Measurements from ENCODE around the gene TAF11. TPM values are rescaled to one million over a fixed set of nuclear protein-coding genes. Genes with fewer than 3 reads are reported as not detected.

The TAF11 gene
- total and polyA plus RNA-seq, 10 donors = 19.1 to 56.3 (median 25.9) TPM

DNA sequence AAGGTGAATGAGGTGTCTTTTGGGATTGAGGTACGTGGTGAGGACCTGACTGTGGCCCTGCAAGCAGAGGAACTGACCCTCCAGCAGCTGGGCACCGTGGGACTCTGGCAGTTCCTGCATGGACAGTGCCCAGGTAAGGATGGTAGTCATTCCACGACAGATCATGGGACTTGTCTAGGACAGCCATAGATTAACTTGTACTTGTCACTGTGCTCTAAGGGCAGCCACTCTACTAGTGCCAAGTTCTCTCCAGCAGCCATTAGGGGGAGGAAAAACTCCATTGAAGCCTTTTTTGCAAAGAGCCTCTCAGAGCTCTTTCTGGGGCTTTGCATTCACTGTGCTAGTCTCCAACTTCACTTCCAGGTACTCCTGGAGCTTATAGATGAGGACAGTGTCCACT, 20.4 kb downstream of the TAF11 start:
- TF ChIP-seq POLR2A (IDR thresholded peaks at IDR 0.05) (no peak), POLR2AphosphoS5 (IDR thresholded peaks at IDR 0.05) (no peak)
- TF ChIP-seq, protein P1, sequence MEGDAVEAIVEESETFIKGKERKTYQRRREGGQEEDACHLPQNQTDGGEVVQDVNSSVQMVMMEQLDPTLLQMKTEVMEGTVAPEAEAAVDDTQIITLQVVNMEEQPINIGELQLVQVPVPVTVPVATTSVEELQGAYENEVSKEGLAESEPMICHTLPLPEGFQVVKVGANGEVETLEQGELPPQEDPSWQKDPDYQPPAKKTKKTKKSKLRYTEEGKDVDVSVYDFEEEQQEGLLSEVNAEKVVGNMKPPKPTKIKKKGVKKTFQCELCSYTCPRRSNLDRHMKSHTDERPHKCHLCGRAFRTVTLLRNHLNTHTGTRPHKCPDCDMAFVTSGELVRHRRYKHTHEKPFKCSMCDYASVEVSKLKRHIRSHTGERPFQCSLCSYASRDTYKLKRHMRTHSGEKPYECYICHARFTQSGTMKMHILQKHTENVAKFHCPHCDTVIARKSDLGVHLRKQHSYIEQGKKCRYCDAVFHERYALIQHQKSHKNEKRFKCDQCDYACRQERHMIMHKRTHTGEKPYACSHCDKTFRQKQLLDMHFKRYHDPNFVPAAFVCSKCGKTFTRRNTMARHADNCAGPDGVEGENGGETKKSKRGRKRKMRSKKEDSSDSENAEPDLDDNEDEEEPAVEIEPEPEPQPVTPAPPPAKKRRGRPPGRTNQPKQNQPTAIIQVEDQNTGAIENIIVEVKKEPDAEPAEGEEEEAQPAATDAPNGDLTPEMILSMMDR (IDR thresholded peaks at IDR 0.05 in 8 of 11, conservative IDR thresholded peaks at IDR 0.05 in 3 of 11) = no peak
- H3K27ac ChIP-seq = no peak overlapping the region
- no peak overlapping the region for H3K4me3 ChIP-seq
- intact Hi-C loops (cut with DNase I; ENCODE audit: low total_unique reads) = no loop called here
- DNase-seq = no peak
- WGBS, 5 donors = 93 to 100% (median 95%) methylated on average over 3 of the region's 3 CpGs
- peaks cover 0 to 8% (median 0%) of the 10 kb centered on the region in 6 donors for H3K4me1 ChIP-seq
- peaks cover 0 to 93% (median 42%) of the 10 kb centered on the region in 6 donors for H3K36me3 ChIP-seq
- H3K9me3 ChIP-seq = no peaks in the 10 kb centered on the region
- no peaks in the 10 kb centered on the region for H3K27me3 ChIP-seq (replicated peaks in 1 of 7)

DNA sequence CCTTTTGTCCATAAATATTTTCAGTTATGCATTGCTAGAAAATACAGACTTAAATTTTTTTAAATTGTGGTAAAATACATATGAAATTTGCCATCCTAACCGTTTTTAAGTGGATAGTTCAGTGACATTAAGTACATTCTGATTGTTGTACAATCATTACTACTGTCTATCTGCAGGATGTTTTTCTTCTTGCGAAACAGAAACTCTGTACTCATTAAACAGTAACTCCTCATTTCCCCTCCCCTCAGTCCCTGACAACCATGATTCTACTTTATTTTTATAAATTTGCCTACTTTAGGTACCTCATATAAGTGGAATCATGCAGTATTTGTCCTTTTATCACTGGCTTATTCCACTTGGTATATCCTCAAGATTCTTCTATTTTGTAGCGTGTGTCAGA, 21.3 kb downstream of the TAF11 start:
- Histone ChIP-seq H3K27ac (no peak overlapping the region), H3K4me1 (peaks cover 0 to 8% (median 0%) of the 10 kb centered on the region in 6 donors), H3K27me3 (replicated peaks in 1 of 7) (no peaks in the 10 kb centered on the region), H3K4me3 (no peak overlapping the region), H3K36me3 (peaks cover 0 to 93% (median 32%) of the 10 kb centered on the region in 6 donors), H3K9me3 (no peaks in the 10 kb centered on the region)
- 72 to 88% (median 78%) methylated on average over 3 of the region's 3 CpGs for WGBS, 5 donors
- intact Hi-C loops (cut with DNase I; ENCODE audit: low total_unique reads) = no loop called here
- TF ChIP-seq POLR2AphosphoS5 (IDR thresholded peaks at IDR 0.05) = no peak
- TF ChIP-seq, protein P1 (IDR thresholded peaks at IDR 0.05 in 8 of 11, conservative IDR thresholded peaks at IDR 0.05 in 3 of 11) = no peak
- no peak for TF ChIP-seq POLR2A (IDR thresholded peaks at IDR 0.05)
- DNase-seq = no peak

DNA sequence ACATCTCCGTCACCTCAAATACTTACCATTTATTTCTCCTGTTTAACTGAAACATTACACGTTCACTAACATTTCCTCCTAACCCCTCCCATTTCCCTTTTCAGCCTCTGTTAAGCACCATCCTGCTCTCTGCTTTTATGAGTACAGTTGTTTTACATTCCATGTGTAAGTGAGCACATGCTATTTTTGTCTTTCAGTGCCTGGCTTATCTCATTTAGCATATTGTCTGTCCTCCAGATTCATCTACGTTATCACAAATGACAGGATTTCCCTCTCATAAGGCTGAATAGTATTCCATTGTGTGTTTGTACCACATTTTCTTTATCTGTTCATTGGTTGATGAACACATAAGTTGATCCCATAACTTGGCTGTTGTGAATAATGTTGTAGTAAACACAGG, 22.7 kb downstream of the TAF11 start:
- intact Hi-C loops (cut with DNase I; ENCODE audit: low total_unique reads) = no loop called here
- H3K36me3 ChIP-seq = peaks cover 0 to 93% (median 27%) of the 10 kb centered on the region in 6 donors
- DNase-seq = no peak
- H3K27me3 ChIP-seq (replicated peaks in 1 of 7) = no peaks in the 10 kb centered on the region
- H3K27ac ChIP-seq = peak overlapping the region in 6 of 8 donors; percentile 44 to 71 (median 64)
- H3K9me3 ChIP-seq = no peaks in the 10 kb centered on the region
- 42 to 60% (median 56%) methylated on average over 3 of the region's 3 CpGs for WGBS, 5 donors
- H3K4me1 ChIP-seq = peaks cover 0 to 8% (median 0%) of the 10 kb centered on the region in 6 donors
- no peak for TF ChIP-seq POLR2A (IDR thresholded peaks at IDR 0.05)
- TF ChIP-seq, protein P1 (IDR thresholded peaks at IDR 0.05 in 8 of 11, conservative IDR thresholded peaks at IDR 0.05 in 3 of 11) = peak in 1 of 11 experiments; percentile 7
- TF ChIP-seq POLR2AphosphoS5 (IDR thresholded peaks at IDR 0.05) = peak in 1 of 3 donors; percentile 24
- H3K4me3 ChIP-seq = no peak overlapping the region

DNA sequence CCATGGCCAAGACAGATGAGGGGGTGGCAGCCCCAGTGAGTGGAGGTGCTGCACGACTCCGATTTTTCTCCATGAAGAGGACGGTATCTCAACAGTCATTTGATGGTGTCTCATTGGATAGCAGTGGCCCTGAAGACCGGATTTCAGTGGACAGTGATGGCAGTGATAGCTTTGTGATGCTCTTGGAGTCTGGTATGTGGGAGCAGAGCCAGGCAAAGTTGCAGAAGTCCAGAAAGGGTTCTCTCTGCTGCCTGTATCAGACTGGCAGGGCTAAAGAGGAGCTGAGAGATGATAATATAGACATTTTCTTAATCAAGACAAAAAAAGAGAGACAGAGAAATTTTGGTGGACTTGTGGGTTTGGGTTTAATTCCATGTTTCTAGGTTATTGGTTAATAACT, 23.8 kb downstream of the TAF11 start:
- Histone ChIP-seq H3K4me3 (no peak overlapping the region), H3K27ac (peak overlapping the region in 1 of 8 donors; percentile 71), H3K9me3 (no peaks in the 10 kb centered on the region), H3K36me3 (peaks cover 0 to 93% (median 33%) of the 10 kb centered on the region in 6 donors), H3K27me3 (replicated peaks in 1 of 7) (no peaks in the 10 kb centered on the region), H3K4me1 (peaks cover 0 to 8% (median 0%) of the 10 kb centered on the region in 6 donors)
- no peak for DNase-seq
- TF ChIP-seq POLR2A (IDR thresholded peaks at IDR 0.05) (no peak), POLR2AphosphoS5 (IDR thresholded peaks at IDR 0.05) (no peak)
- TF ChIP-seq, protein P1 (IDR thresholded peaks at IDR 0.05 in 8 of 11, conservative IDR thresholded peaks at IDR 0.05 in 3 of 11) = no peak
- WGBS, 5 donors = 74 to 92% (median 85%) methylated on average over 4 of the region's 4 CpGs
- intact Hi-C loops (cut with DNase I; ENCODE audit: low total_unique reads) = no loop called here

Data from spleen (tissue), 11 donors.